Measurements from ENCODE around the gene NDOR1.
A peak's percentile ranks its signal among the peaks of the same experiment; 100 is the strongest.

NDOR1 gene

GRCh38 chr9:137205126-137206069 lies at the start of gene NDOR1, which contains the start of gene TMEM203:
NDOR1 (plus strand) TSS chr9:137205700; CDS start chr9:137205778, 78 bp downstream.
TMEM203 (minus strand) TSS chr9:137205648; CDS start chr9:137205414, 234 bp downstream.
- peak; percentile 54 for DNase-seq

- no peak for DNase-seq
These were observed 48.7 kb upstream of the NDOR1 start for GRCh38 chr9:137156567-137157375.

GRCh38 chr9:137157618-137158415 lies 47.7 kb upstream of the NDOR1 start:
- DNase-seq: no peak

GRCh38 chr9:137158625-137159024 lies 46.9 kb upstream of the NDOR1 start:
- DNase-seq: no peak

GRCh38 chr9:137159105-137160053 lies 46.1 kb upstream of the NDOR1 start:
- DNase-seq: no peak

- no peak for DNase-seq
These were observed 45.5 kb upstream of the NDOR1 start for GRCh38 chr9:137160054-137160425.

- no peak for DNase-seq
These were observed 44.6 kb upstream of the NDOR1 start for GRCh38 chr9:137160716-137161557.

GRCh38 chr9:137161558-137162486 lies 43.7 kb upstream of the NDOR1 start:
- no peak for DNase-seq

- no peak for DNase-seq
These were observed 42.8 kb upstream of the NDOR1 start for GRCh38 chr9:137162505-137163364.

GRCh38 chr9:137163365-137163715 lies 42.2 kb upstream of the NDOR1 start:
- DNase-seq: no peak

GRCh38 chr9:137163805-137164204 lies 41.7 kb upstream of the NDOR1 start:
- DNase-seq: no peak

- DNase-seq: no peak
These were observed 40.9 kb upstream of the NDOR1 start for GRCh38 chr9:137164370-137165249.

GRCh38 chr9:137165250-137165836 lies 40.2 kb upstream of the NDOR1 start:
- no peak for DNase-seq

- DNase-seq: no peak
These were observed 38.9 kb upstream of the NDOR1 start for GRCh38 chr9:137166380-137167229.

GRCh38 chr9:137167277-137167746 lies 38.2 kb upstream of the NDOR1 start:
- peak; percentile 8 for DNase-seq
